Ovary (tissue), 3 donors: ENCODE data around the gene KMT2D.

Experiments
- CTCF ChIP-seq, 3 donors: fragments of 450-650 bp in 2 of 3; fragments of 200-600 bp in 1 of 3; IDR thresholded peaks; one replicate each; pipeline versions ENCODE4 v1.5.1 to v1.8.0; 2016 to 2022; ENCODE audit warnings: antibody characterized with exemption in 3 of 3, mild to moderate bottlenecking in 1 of 3
- EP300 ChIP-seq: sonication (generic); formaldehyde crosslinking; IDR thresholded peaks from one replicate; pipeline ENCODE4 v1.6.1; 2017; ENCODE audit warnings: antibody characterized with exemption
- donor health status: DM: no; HTN: no; CAD: no.

- TF ChIP-seq CTCF (IDR thresholded peaks at IDR 0.05) (no peak), EP300 (no peak)
These were observed 47.2 kb downstream of the KMT2D start for GRCh38 chr12:49013428-49013827.
